Skeletal muscle cell (primary cell): ENCODE data around the gene CT45A5.
"Not testable (repeated sequence)": the region's sequence is repeated elsewhere in the genome, so short reads cannot be mapped to it uniquely, and the experiment has no call there.

Experiments used
- DNase-seq: peaks from one replicate; pipeline ENCODE4 v3.0.0-alpha.2; 2010; ENCODE audit warnings: low read depth
- H3K4me3 ChIP-seq: 2 replicates; pipeline ENCODE4 v1.5.1; 2011; ENCODE audit warnings: low read depth, mild to moderate bottlenecking, control low read depth, low read length, moderate library complexity

The CT45A5 gene

GRCh38 chrX:135785403-135785802 lies at the start of gene CT45A5:
Gene CT45A5, minus strand, starts transcription at chrX:135785503. Its CDS starts 3,774 bp downstream, at chrX:135781729.
- not testable (repeated sequence) for DNase-seq, H3K4me3 ChIP-seq

GRCh38 chrX:135819912-135820311 lies 34.6 kb upstream of the CT45A5 start, which contains the start of gene CT45A2:
Gene CT45A2, minus strand, starts transcription at chrX:135820012. Its CDS starts 3,747 bp downstream, at chrX:135816265.
- not testable (repeated sequence) for H3K4me3 ChIP-seq, DNase-seq

DNA sequence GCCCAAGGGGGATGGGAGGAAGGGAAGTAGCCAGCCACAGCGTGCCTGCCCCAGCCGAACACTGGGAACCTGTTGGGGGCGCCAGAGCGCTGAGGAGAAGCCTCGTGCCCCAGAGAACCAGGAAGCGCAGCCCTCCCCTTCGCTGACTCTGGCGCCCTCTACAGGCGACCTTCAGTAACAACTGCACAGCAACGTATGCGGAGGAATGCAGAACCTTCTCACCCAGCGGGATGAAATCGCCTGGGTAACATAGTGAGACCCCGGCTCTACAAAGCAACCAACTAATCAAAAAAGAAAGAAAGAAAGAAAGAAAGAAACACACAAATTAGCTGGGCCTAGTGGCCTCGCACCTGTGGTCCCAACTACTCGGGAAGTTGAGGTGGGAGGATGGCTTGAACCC lies 17.4 kb upstream of the CT45A5 start, which contains the start of gene CT45A6:
CT45A6 (minus strand) TSS at position 101 of the 400 bp plus-strand sequence. CDS start 3,794 bp downstream, outside the sequence.
- not testable (repeated sequence) for H3K4me3 ChIP-seq, DNase-seq

GRCh38 chrX:135768091-135768490 lies 17.2 kb downstream of the CT45A5 start, which contains the start of gene CT45A3:
Gene CT45A3, minus strand, starts transcription at chrX:135768191. Its CDS starts 3,747 bp downstream, at chrX:135764444.
- H3K4me3 ChIP-seq, DNase-seq: not testable (repeated sequence)

DNA sequence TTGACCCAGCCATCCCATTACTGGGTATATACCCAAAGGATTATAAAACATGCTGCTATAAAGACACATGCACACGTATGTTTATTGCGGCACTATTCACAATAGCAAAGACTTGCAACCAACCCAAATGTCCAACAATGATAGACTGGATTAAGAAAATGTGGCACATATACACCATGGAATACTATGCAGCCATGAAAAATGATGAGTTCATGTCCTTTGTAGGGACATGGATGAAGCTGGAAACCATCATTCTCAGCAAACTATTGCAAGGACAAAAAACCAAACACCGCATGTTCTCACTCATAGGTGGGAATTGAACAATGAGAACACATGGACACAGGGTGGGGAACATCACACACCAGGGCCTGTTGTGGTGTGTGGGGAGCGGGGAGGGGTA lies 40.6 kb downstream of the CT45A5 start:
- DNase-seq, H3K4me3 ChIP-seq: not testable (repeated sequence)

DNA sequence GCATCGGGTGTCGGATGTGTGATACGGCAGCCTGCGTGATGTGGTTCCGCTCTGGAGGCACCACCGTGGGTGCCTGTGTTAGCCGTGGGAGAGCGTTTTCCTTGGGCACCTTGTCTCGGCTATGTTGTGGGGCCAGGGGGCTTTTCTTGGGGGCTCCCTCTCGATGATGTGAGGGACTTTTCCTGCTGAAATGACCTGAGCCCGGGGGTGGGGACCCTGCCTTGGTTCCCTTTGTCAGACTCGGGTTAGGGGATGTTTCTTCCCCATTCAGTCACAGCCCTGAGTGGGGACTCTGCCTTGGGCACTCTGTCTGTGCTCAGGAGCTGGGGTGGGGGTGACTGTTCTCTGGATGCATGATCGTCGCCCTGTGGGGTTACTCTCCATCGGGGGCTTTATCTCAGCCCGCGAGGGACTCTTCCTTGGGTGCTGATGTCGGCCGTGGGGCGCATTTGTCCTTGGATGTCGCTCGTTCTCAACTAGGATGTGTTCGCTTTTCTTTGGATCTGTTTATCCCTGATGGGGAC lies 44.0 kb downstream of the CT45A5 start:
- DNase-seq: no peak
- H3K4me3 ChIP-seq: no peak overlapping the region

DNA sequence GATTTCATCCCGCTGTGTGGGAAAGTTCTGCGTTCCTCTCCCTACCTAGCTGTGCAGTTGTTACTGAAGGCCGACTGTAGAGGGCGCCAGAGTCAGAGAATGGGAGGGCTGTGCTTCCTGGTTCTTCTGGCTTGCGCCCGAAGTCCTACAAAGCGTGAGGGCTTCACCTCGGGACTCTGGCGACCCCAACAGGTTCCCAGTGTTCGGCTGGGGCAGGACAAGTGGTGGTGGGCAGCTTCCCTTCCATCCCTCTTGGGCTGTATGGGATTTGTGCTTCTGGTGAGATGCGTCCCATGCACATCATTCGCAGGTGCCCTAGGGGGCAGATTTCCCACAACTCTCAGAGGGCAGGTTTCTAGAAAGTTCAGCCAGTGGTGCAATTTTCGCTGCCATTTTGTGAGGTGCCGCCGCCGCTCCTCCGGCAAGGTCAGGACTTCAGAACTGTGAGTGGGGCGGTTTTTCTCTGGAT lies 44.6 kb downstream of the CT45A5 start:
- H3K4me3 ChIP-seq: no peak overlapping the region
- no peak for DNase-seq

- no peak overlapping the region for H3K4me3 ChIP-seq
- no peak for DNase-seq
These were observed 47.8 kb downstream of the CT45A5 start for GRCh38 chrX:135737366-135738071.

DNA sequence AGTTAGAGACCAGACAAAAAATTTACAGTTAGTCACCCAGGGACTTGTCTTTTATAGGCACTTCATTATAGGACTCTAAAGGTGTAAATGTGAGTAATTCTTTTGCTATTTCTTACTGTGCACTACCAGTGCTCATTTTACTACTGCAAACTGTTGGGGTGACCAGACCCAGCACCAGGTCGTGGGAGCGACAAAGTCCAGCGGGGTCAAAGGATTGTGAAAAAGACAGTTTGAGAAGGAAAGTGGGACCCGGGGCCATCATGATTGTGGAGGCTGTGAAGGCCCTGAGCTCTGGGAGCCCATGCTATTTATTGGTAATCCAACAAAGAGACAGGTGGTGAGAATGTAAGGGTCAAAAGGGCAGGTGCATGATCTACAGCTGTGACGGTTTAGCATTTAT lies 50.6 kb downstream of the CT45A5 start:
- not testable (repeated sequence) for DNase-seq, H3K4me3 ChIP-seq
